GM19328 (cell line): ENCODE measurements around the gene MTREX.

ENCODE experiments used
- ATAC-seq: cut with Tn5 transposase; IDR thresholded peaks from one replicate; pipeline ENCODE4 v1.9.1; 2021; ENCODE audit warnings: mild to moderate bottlenecking, moderate library complexity; ENCODE audit not compliant: unreplicated experiment

The MTREX gene

GRCh38 chr5:55426455-55426854, 118.7 kb downstream of the MTREX start:
- ATAC-seq: no peak

- ATAC-seq: no peak
Observed at GRCh38 chr5:55427157-55427556, 119.4 kb downstream of the MTREX start.

GRCh38 chr5:55429221-55429612, 121.4 kb downstream of the MTREX start:
- ATAC-seq: no peak

- no peak for ATAC-seq
Observed at GRCh38 chr5:55429613-55430253, 121.9 kb downstream of the MTREX start.

GRCh38 chr5:55432549-55432948, 124.8 kb downstream of the MTREX start:
- no peak for ATAC-seq

- ATAC-seq: no peak
Observed at GRCh38 chr5:55437452-55437851, 129.7 kb downstream of the MTREX start.

- ATAC-seq: no peak
Observed at GRCh38 chr5:55437859-55438206, 130.0 kb downstream of the MTREX start.

- ATAC-seq: no peak
Observed at GRCh38 chr5:55438998-55439397, 131.2 kb downstream of the MTREX start.

GRCh38 chr5:55440188-55440646, 132.4 kb downstream of the MTREX start:
- no peak for ATAC-seq

- no peak for ATAC-seq
Observed at GRCh38 chr5:55441107-55441771, 133.4 kb downstream of the MTREX start.

GRCh38 chr5:55441954-55442353, 134.2 kb downstream of the MTREX start:
- no peak for ATAC-seq

GRCh38 chr5:55445791-55446190, 138.0 kb downstream of the MTREX start:
- no peak for ATAC-seq

- no peak for ATAC-seq
Observed at GRCh38 chr5:55446640-55447351, 139.0 kb downstream of the MTREX start.

GRCh38 chr5:55450050-55450765, 142.4 kb downstream of the MTREX start:
- ATAC-seq: no peak

- no peak for ATAC-seq
Observed at GRCh38 chr5:55451976-55452375, 144.2 kb downstream of the MTREX start.

- no peak for ATAC-seq
Observed at GRCh38 chr5:55453211-55453610, 145.4 kb downstream of the MTREX start.

GRCh38 chr5:55454282-55454681, 146.5 kb downstream of the MTREX start:
- no peak for ATAC-seq

- no peak for ATAC-seq
Observed at GRCh38 chr5:55456216-55456895, 148.6 kb downstream of the MTREX start.

GRCh38 chr5:55459572-55459971, 151.8 kb downstream of the MTREX start:
- no peak for ATAC-seq

GRCh38 chr5:55463613-55464012, 155.8 kb downstream of the MTREX start:
- no peak for ATAC-seq
